Activated CD4-positive, alpha-beta T cell treated with anti-CD3 and anti-CD28 coated beads, Interleukin-2, amount 10 ng/mL, durations not matched to agents 7 days and 5 days (primary cell): Measurements from ENCODE around the gene EBNA1BP2. TPM values are rescaled to one million over a fixed set of nuclear protein-coding genes. Genes with fewer than 3 reads are reported as not detected.
"Not testable (repeated sequence)": the region's sequence is repeated elsewhere in the genome, so short reads cannot be mapped to it uniquely, and the experiment has no call there.

Experiments used
- CTCF ChIA-PET: fragments of 350-600 bp; sonication (Branson Sonifier 250); formaldehyde crosslinking; loops from one replicate; lab custom pipeline; 2021; ENCODE audit warnings: antibody characterized with exemption; lab: Charles Lee
- POLR2A ChIA-PET: fragments of 350-600 bp; sonication (Branson Sonifier 250); formaldehyde crosslinking; loops from one replicate; lab custom pipeline; 2021; ENCODE audit warnings: antibody characterized with exemption; lab: Charles Lee
- DNase-seq: peaks from one replicate; pipeline ENCODE4 v3.0.0-alpha.2; 2020
- H3K27ac Mint-ChIP-seq: one replicate; pipeline ENCODE4 v1.8.0; 2021; ENCODE audit warnings: mild to moderate bottlenecking, moderate library complexity, mixed read lengths
- H3K27me3 Mint-ChIP-seq: one replicate; pipeline ENCODE4 v1.8.0; 2021; ENCODE audit warnings: mixed read lengths
- H3K36me3 Mint-ChIP-seq: one replicate; pipeline ENCODE4 v1.8.0; 2021; ENCODE audit warnings: low read depth, mixed read lengths
- H3K4me1 Mint-ChIP-seq: one replicate; pipeline ENCODE4 v1.8.0; 2021; ENCODE audit warnings: mixed read lengths
- H3K4me3 Mint-ChIP-seq: one replicate; pipeline ENCODE4 v1.8.0; 2021; ENCODE audit warnings: mild to moderate bottlenecking, moderate library complexity, mixed read lengths
- H3K9me3 Mint-ChIP-seq: one replicate; pipeline ENCODE4 v1.8.0; 2021; ENCODE audit warnings: mixed read lengths
- total RNA-seq, 2 experiments: library from RNA; stranded (reverse); gene quantifications; one replicate each; pipeline ENCODE4 v1.2.3, GENCODE V29; 2021

EBNA1BP2 gene, protein sequence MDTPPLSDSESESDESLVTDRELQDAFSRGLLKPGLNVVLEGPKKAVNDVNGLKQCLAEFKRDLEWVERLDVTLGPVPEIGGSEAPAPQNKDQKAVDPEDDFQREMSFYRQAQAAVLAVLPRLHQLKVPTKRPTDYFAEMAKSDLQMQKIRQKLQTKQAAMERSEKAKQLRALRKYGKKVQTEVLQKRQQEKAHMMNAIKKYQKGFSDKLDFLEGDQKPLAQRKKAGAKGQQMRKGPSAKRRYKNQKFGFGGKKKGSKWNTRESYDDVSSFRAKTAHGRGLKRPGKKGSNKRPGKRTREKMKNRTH
- total RNA-seq = 10 to 100 TPM; 40.5 to 45.8 TPM

DNA sequence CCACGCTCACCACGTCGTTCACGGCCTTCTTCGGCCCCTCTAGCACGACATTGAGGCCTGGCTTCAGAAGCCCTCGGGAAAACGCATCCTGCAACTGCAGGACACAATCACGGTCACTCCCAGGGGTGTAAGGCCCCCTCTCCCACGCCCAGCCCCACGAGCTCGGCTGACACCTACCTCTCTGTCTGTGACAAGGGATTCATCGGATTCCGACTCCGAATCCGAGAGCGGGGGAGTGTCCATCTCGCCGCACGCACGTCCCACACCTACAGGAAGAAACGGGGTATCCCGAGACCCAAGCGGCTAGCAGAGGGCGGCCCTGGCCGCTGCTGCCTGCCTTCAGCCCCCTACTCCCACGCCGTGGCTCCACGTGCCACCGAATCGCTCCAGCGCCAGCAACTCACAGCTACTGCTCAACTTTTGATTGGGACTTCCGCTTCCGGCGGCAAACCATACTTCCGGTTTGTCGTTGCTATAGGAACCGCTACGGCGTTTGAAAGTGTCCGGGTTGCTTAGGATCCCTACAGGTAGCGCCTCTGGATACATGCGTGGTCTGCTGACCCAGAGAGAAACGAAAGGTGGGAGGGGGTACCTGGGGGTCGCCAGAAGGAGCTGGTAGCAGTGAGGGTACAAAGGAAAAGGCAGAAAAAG, at the start of gene EBNA1BP2, which contains the start of gene CFAP57:
TSS of gene EBNA1BP2 (minus strand) at position 415 of the 651 bp plus-strand sequence. CDS start at position 243, 172 bp downstream.
TSS of gene CFAP57 (plus strand) at position 455 of the 651 bp plus-strand sequence. CDS start 424 bp downstream, outside the sequence.
- Mint-ChIP-seq H3K27me3 (peaks cover 19% of the 10 kb centered on the region), H3K9me3 (peaks cover 2% of the 10 kb centered on the region), H3K4me3 (peak within 1 kb of the TSS; percentile 99), H3K27ac (peak within 1 kb of the TSS; percentile 93), H3K36me3 (peaks cover 32% of the 10 kb centered on the region), H3K4me1 (peaks cover 33% of the 10 kb centered on the region)
- peak; percentile 95 for DNase-seq
- POLR2A ChIA-PET = interaction anchor here (0.6 kb wide), 1 partner anchor 14 kb away, joined by 3 read pairs; no protein-coding TSS in a partner anchor
- CTCF ChIA-PET = no interaction called here

DNA sequence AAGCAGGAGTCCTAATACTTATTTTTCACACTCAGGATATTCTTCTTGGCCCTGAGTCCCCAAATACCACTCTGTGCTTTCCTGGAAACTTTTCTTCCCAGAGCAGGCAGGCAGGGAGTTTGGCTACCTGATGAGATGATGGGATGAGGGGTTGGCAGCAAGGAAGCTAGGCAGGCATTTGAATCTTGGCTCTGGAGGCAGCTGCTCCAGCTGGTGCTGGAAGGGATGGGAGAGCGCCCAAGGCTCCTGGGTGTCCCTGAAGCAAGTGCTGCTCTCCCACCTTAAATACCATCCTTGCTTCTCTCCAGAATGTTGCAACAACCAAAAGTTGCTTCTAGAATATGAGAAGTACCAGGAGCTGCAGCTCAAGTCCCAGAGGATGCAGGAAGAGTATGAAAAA, 49.7 kb upstream of the EBNA1BP2 start:
- H3K27ac Mint-ChIP-seq = no peak overlapping the region
- H3K36me3 Mint-ChIP-seq = no peaks in the 10 kb centered on the region
- DNase-seq = no peak
- ChIA-PET POLR2A (no interaction called here), CTCF (no interaction called here)
- no peaks in the 10 kb centered on the region for H3K9me3 Mint-ChIP-seq
- no peak overlapping the region for H3K4me3 Mint-ChIP-seq
- H3K27me3 Mint-ChIP-seq = no peaks in the 10 kb centered on the region
- H3K4me1 Mint-ChIP-seq = peaks cover 3% of the 10 kb centered on the region

DNA sequence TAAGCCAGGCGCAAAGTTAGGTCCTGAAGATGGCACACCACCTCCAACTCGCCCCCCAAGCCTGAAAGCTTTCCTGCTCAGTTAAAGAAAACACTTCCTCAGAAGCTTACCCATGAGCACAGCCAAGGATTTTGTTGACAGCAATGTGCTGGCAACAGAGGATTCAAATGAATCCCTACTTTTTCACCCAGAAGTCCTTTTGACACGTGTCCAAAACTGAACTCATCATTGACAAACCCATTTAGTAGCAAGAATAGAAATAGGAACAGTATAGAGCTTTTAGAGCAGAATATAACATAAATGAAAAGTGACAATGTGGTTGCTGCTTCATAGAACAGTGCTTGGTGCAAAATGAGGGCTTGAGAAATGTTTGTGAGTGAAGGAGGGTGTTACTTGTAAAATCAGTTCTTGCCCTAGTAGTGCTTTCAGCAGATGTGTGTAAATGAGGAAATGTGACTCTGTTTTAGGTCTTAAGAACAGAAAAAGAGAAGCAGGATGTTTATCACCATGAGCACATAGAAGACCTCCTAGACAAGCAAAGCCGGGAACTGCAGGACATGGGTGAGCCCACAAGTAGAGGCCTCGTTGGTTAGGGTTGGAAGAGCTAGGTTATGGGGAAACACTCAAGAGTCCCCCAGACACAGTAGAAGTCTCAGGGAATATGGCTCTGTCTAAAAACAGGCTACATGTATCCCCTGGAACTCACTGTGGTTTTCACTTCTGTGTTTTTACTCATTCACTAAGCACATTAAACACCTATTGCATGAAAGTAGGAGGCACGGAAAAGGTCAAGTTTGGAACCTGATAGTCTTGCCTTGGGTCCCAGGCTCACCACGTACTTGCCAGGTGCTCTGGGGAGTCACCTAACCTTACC, 49.1 kb upstream of the EBNA1BP2 start:
- CTCF ChIA-PET = no interaction called here
- POLR2A ChIA-PET = no interaction called here

DNA sequence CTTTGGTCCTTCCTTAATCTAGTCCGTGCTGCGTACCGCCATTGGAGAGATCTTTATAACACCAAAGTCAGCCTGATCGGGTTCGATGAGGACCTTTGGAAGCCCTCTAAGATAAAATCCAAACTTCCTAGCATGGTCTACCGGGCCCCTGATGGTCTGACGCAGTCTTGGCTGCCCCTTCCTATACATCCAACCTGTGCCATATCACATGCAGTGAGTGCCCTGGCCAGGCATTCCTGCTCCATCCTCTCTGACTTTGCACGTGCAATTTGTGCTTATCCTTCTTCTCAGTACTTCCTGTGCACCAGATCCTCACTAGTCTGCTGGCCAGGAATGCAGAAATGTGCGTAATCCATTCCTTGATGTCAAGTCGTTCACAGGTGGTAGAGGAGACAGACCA, 45.7 kb upstream of the EBNA1BP2 start:
- CTCF ChIA-PET = no interaction called here
- Mint-ChIP-seq H3K4me3 (no peak overlapping the region), H3K27ac (no peak overlapping the region), H3K9me3 (no peaks in the 10 kb centered on the region), H3K36me3 (no peaks in the 10 kb centered on the region), H3K4me1 (peaks cover 3% of the 10 kb centered on the region), H3K27me3 (peaks cover 12% of the 10 kb centered on the region)
- POLR2A ChIA-PET = no interaction called here
- no peak for DNase-seq

More for the DNA sequence above, 49.1 kb upstream of the EBNA1BP2 start:
- Mint-ChIP-seq H3K27me3 (no peaks in the 10 kb centered on the region), H3K9me3 (no peaks in the 10 kb centered on the region), H3K27ac (no peak overlapping the region), H3K4me1 (peaks cover 3% of the 10 kb centered on the region), H3K36me3 (no peaks in the 10 kb centered on the region), H3K4me3 (no peak overlapping the region)
- DNase-seq = no peak

DNA sequence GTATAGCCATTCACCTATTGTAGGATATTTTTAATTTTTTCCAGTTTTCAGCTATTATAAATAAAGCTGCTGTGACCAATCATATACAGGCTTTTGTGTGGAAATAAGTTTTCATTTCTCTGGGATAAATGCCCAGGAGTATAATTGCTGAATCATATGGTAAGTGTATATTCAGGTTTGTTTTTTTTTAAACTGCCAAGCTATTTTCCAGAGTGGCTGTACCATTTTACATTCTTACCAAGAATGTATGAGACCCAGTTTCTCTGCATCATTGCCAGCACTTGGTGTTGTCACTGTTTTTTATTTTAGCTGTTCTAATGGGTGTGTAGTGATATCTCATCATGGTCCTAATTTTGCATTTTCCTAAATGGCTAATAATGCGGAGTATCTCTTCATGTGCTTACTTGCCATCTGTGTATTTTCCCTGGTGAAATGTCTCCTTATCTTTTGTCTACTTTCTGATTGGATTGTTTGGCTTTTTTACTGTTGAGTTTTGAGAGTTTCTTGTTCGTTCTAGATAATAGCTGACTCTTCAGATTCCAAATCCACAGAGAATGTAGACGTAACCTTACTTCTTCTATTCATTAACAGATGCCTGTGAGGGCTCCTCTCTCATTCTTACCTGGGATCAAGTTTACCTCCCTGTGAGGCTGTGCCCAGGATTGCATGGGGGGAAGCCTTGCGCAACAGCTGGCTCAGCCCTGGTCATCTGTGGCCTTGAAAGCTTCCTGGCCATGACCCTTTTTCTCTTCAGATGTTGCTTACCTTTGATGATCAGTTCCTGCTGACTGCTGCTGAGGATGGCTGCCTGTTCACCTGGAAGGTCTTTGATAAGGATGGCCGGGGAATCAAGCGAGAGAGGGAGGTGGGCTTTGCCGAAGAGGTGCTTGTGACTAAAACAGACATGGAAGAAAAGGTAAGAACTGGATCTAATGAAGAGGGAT, 42.7 kb upstream of the EBNA1BP2 start:
- Mint-ChIP-seq H3K36me3 (no peaks in the 10 kb centered on the region), H3K4me1 (no peaks in the 10 kb centered on the region), H3K4me3 (no peak overlapping the region), H3K27me3 (peaks cover 16% of the 10 kb centered on the region), H3K9me3 (no peaks in the 10 kb centered on the region), H3K27ac (no peak overlapping the region)
- ChIA-PET POLR2A (no interaction called here), CTCF (interaction anchor here (0.9 to 1.0 kb wide), 2 partner anchors 20 to 29 kb away, joined by 3 read pairs; no protein-coding TSS in a partner anchor)
- DNase-seq = no peak

DNA sequence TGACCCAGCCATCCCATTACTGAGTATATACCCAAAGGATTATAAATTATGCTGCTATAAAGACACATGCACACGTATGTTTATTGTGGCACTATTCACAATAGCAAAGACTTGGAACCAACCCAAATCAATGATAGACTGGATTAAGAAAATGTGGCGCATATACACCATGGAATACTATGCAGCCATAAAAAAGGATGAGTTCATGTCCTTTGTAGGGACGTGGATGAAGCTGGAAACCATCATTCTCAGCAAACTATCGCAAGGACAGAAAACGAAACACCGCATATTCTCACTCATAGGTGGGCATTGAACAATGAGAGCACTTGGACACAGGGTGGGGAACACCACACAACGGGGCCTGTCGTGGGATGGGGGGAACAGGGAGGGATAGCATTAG, 36.2 kb upstream of the EBNA1BP2 start:
- H3K4me3 Mint-ChIP-seq, H3K36me3 Mint-ChIP-seq, DNase-seq, POLR2A ChIA-PET, H3K4me1 Mint-ChIP-seq, CTCF ChIA-PET, H3K27ac Mint-ChIP-seq, H3K9me3 Mint-ChIP-seq: not testable (repeated sequence)
- H3K27me3 Mint-ChIP-seq = peaks cover 11% of the 10 kb centered on the region

DNA sequence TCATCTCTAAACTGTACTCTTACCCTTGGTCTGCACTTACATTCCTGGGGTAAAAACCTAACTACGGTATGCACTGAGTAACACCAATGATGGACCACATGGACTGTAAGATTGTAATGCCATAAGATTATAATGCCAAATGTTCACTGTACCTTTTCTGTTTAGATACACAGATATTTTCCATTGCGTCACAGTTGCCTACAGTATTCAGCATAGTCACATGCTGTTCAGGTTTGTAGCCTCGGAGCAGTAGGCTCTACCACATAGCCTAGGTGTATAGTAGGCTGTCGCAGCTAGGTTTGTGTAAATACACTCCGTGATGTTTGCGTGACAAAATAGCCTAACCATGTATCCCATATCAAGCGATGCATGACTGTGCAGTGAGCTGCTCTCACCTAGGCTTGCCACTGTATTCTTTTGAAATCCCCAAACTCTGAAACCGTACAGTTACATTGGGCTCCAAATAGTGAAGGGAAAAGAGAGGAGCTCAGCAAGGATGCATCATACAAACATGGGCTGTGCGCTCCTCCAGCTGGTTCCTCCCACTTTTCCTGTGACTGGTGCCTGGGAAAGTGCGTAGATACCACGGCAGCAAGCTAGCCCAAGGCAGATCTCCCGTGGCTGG, 35.3 kb upstream of the EBNA1BP2 start:
- ChIA-PET CTCF (interaction anchor here (1.4 kb wide), 1 partner anchor 9 kb away, joined by 4 read pairs; no protein-coding TSS in a partner anchor), POLR2A (no interaction called here)
- Mint-ChIP-seq H3K4me3 (no peak overlapping the region), H3K27me3 (peaks cover 9% of the 10 kb centered on the region), H3K36me3 (no peaks in the 10 kb centered on the region), H3K4me1 (peaks cover 1% of the 10 kb centered on the region), H3K9me3 (no peaks in the 10 kb centered on the region), H3K27ac (no peak overlapping the region)
- no peak for DNase-seq

DNA sequence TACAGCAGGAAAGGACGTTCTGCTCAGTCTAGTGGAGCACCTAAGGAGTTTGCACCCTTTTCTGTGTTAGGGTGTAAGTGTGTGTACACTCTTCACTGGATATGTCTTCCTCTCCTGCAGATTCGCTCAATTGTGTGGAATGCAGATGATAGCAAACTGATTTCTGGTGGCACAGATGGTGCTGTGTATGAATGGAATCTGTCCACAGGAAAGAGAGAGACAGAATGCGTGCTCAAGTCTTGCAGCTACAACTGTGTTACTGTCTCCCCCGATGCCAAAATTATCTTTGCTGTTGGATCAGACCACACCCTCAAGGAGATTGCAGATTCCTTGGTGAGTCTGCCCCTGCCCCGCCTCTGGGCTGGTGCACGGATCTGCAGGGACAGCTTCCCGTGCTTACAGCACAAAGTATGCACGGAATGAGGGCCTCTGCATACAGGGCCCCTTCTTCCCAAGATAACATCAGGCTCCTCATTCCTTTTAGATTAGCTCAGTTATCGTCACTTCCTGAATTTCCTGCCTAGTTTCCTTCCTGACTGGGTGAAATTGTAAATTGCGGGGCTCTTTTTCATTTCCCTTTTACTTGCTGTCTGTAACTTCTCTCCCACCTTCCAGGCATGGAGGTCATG, 34.6 kb upstream of the EBNA1BP2 start:
- CTCF ChIA-PET = interaction anchor here (1.4 to 1.5 kb wide), 2 partner anchors 9 to 20 kb away, joined by 3 to 4 read pairs; no protein-coding TSS in a partner anchor
- Mint-ChIP-seq H3K4me3 (no peak overlapping the region), H3K4me1 (peaks cover 1% of the 10 kb centered on the region), H3K27me3 (peaks cover 9% of the 10 kb centered on the region), H3K9me3 (no peaks in the 10 kb centered on the region), H3K36me3 (no peaks in the 10 kb centered on the region), H3K27ac (no peak overlapping the region)
- DNase-seq = no peak
- POLR2A ChIA-PET = no interaction called here

DNA sequence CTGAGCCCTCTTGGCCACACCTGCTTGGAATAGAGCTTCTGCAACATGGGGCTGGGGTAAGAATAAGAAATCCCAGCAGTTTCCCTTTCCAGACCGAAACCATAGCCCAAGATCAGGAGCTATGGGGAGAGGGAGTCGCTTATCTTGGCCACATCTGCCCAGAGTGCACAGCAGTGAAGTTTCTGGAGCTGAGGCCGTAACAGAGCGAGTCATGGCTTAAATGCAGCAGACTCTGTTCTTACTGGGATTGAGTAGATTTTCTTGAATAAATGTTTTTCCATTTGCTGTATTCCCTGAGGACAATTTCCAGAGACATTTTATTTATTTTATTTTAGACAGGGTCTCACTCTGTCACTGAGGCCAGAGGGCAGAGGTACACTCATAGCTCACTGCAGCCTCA, 33.6 kb upstream of the EBNA1BP2 start:
- no peak overlapping the region for H3K4me3 Mint-ChIP-seq

DNA sequence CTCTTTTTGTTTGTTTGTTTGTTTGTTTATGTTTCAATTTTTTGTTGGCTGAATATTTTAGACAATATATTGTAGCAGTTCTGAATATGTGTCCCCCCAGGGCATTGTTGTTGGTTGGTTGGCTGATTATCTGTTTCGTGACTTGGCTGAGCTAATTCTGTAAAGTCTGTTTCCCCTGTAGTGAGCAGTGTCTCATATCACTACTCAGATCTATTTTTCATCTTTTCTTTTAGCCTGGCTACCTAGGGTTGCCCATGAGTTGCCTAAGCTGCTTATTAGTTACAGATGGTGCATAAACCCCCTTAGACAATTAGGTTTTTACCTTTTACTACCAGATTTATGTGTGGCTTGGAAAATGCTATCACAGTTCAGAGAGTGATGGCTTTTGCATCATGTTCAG, 32.3 kb upstream of the EBNA1BP2 start:
- Mint-ChIP-seq H3K4me1 (peaks cover 1% of the 10 kb centered on the region), H3K27ac (no peak overlapping the region), H3K4me3 (no peak overlapping the region), H3K9me3 (no peaks in the 10 kb centered on the region), H3K27me3 (peaks cover 5% of the 10 kb centered on the region), H3K36me3 (no peaks in the 10 kb centered on the region)
- POLR2A ChIA-PET = no interaction called here
- CTCF ChIA-PET = no interaction called here
- DNase-seq = no peak

More for the DNA sequence above, 33.6 kb upstream of the EBNA1BP2 start:
- Mint-ChIP-seq H3K36me3 (no peaks in the 10 kb centered on the region), H3K4me1 (peaks cover 1% of the 10 kb centered on the region), H3K27me3 (peaks cover 9% of the 10 kb centered on the region), H3K27ac (no peak overlapping the region), H3K9me3 (no peaks in the 10 kb centered on the region)
- ChIA-PET POLR2A (no interaction called here), CTCF (interaction anchor here (0.6 to 1.5 kb wide), 3 partner anchors 8 to 583 kb away, joined by 3 to 4 read pairs (median 3); no protein-coding TSS in a partner anchor)
- DNase-seq = no peak

DNA sequence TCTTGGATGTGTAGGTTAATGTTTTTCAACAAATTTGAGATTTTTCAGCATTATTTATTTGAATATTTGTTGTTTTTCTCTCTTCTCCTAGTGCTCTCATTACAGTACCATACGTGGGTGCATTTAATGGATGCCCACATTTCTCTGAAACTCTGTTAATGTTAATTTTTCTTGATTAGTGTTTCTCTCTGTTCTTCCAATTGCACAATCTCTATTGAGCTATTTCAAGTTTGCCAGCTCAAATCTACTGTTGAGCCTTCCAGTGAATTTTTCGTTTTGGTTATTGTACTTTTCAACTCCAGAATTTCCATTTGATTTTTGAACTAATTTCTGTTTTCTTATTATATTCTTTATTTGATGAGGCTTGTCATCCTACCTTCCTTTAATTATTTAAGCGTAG, 31.8 kb upstream of the EBNA1BP2 start:
- POLR2A ChIA-PET = no interaction called here
- CTCF ChIA-PET = no interaction called here
- H3K4me3 Mint-ChIP-seq = no peak overlapping the region

More for the DNA sequence above, 31.8 kb upstream of the EBNA1BP2 start:
- H3K27me3 Mint-ChIP-seq = peaks cover 5% of the 10 kb centered on the region
- peaks cover 1% of the 10 kb centered on the region for H3K4me1 Mint-ChIP-seq
- no peak overlapping the region for H3K27ac Mint-ChIP-seq
- H3K36me3 Mint-ChIP-seq = no peaks in the 10 kb centered on the region
- DNase-seq = no peak
- no peaks in the 10 kb centered on the region for H3K9me3 Mint-ChIP-seq
